B cell (primary cell): ENCODE data around the gene MMP14. TPM values are rescaled to one million over a fixed set of nuclear protein-coding genes. Genes with fewer than 3 reads are reported as not detected.

ENCODE experiments used
- ATAC-seq: fragments of 200-7000 bp; cut with Tn5 transposase; one replicate; pipeline ENCODE4 v1.10.0; 2021; ENCODE audit warnings: low read depth, mild to moderate bottlenecking, moderate number of reproducible peaks, moderate library complexity
- CTCF ChIA-PET: fragments of 350-600 bp; sonication (Branson Sonifier 250); formaldehyde crosslinking; loops from one replicate; lab custom pipeline; 2021; ENCODE audit warnings: antibody characterized with exemption, inconsistent platforms; lab: Charles Lee
- POLR2A ChIA-PET: fragments of 350-600 bp; sonication (Branson Sonifier 250); formaldehyde crosslinking; loops from one replicate; lab custom pipeline; 2021; ENCODE audit warnings: antibody characterized with exemption; lab: Charles Lee
- DNase-seq: peaks from one replicate; pipeline ENCODE4 v3.0.0; 2013
- H2AFZ ChIP-seq: 2 replicates; pipeline ENCODE4 v1.6.1; 2012; ENCODE audit warnings: mild to moderate bottlenecking, low read depth, low read length; ENCODE audit not compliant: insufficient read depth, poor library complexity, severe bottlenecking
- H3K27ac ChIP-seq, 2 donors: 1 replicate in 1 of 2; 2 replicates in 1 of 2; pipeline ENCODE4 v1.5.1; 2012 to 2013; ENCODE audit warnings: low read length in 2 of 2, mild to moderate bottlenecking in 2 of 2, moderate library complexity in 1 of 2
- H3K27me3 ChIP-seq, 4 experiments: fragments of 200-600 bp in 1 of 4; sonication (generic) in 1 of 4; replicated peaks in 1 of 4; 1 replicate in 2 of 4; 2 replicates in 2 of 4; pipeline versions ENCODE4 v1.6.1 to v1.7.0; 2013 to 2016; ENCODE audit warnings: low read length in 3 of 4, mild to moderate bottlenecking in 2 of 4, mixed read lengths in 1 of 4, moderate library complexity in 1 of 4; ENCODE audit not compliant: insufficient read depth in 4 of 4, control insufficient read depth in 3 of 4; ENCODE audit errors: control extremely low read depth in 1 of 4
- H3K36me3 ChIP-seq, 2 experiments: replicated peaks in 1 of 2; 1 replicate in 1 of 2; 2 replicates in 1 of 2; pipeline versions ENCODE4 v1.6.1 to v1.7.1; 2013; ENCODE audit warnings: low read length in 1 of 2; ENCODE audit not compliant: insufficient read depth in 2 of 2, control insufficient read depth in 1 of 2; ENCODE audit errors: control extremely low read depth in 1 of 2, extremely low read depth in 1 of 2
- H3K4me1 ChIP-seq, 2 donors: fragments of 200-600 bp in 1 of 2; sonication (generic) in 1 of 2; 1 replicate in 1 of 2; 2 replicates in 1 of 2; pipeline versions ENCODE4 v1.5.1 to v1.6.1; 2013 to 2017; ENCODE audit warnings: low read length in 2 of 2; ENCODE audit not compliant: control insufficient read depth in 2 of 2, insufficient read depth in 2 of 2
- H3K4me2 ChIP-seq: replicated peaks from 2 replicates; pipeline ENCODE3; 2012; ENCODE audit warnings: mild to moderate bottlenecking, low read depth, low read length; ENCODE audit not compliant: poor library complexity, severe bottlenecking
- H3K4me3 ChIP-seq, 5 experiments: fragments of 200-600 bp in 1 of 5; sonication (generic) in 1 of 5; 1 replicate in 3 of 5; 2 replicates in 2 of 5; pipeline versions ENCODE4 v1.5.1 to v1.7.0; 2011 to 2016; ENCODE audit warnings: low read length in 4 of 5, mild to moderate bottlenecking in 4 of 5, low read depth in 2 of 5, control low read depth in 1 of 5, moderate library complexity in 1 of 5; ENCODE audit not compliant: insufficient read depth in 1 of 5; ENCODE audit errors: control extremely low read depth in 1 of 5, extremely low read depth in 1 of 5
- H3K79me2 ChIP-seq: fragments of 200-600 bp; sonication (generic); one replicate; pipeline ENCODE4 v1.6.0; 2016; ENCODE audit warnings: low read length; ENCODE audit not compliant: control insufficient read depth, insufficient read depth
- H3K9ac ChIP-seq: fragments of 200-600 bp; sonication (generic); 2 replicates; pipeline ENCODE4 v1.6.1; 2017; ENCODE audit warnings: mild to moderate bottlenecking, low read length, moderate library complexity
- H3K9me3 ChIP-seq, 3 donors: one replicate each; pipeline versions ENCODE4 v1.6.1 to v1.7.1; 2013; ENCODE audit warnings: low read length in 2 of 3; ENCODE audit not compliant: control insufficient read depth in 2 of 3, insufficient read depth in 1 of 3; ENCODE audit errors: control extremely low read depth in 1 of 3
- H4K20me1 ChIP-seq: 2 replicates; pipeline ENCODE4 v1.6.0; 2012; ENCODE audit warnings: mild to moderate bottlenecking, low read length; ENCODE audit not compliant: insufficient read depth, control insufficient read depth, poor library complexity, severe bottlenecking
- H3K27ac Mint-ChIP-seq: one replicate; pipeline ENCODE4 v1.8.0; 2021; ENCODE audit warnings: mixed read lengths
- H3K27me3 Mint-ChIP-seq: one replicate; pipeline ENCODE4 v1.8.0; 2021; ENCODE audit warnings: mixed read lengths
- H3K4me1 Mint-ChIP-seq: one replicate; pipeline ENCODE4 v1.8.0; 2021; ENCODE audit warnings: mixed read lengths
- H3K4me3 Mint-ChIP-seq: one replicate; pipeline ENCODE4 v1.8.0; 2021; ENCODE audit warnings: mixed read lengths
- H3K9me3 Mint-ChIP-seq: one replicate; pipeline ENCODE4 v1.8.0; 2022; ENCODE audit warnings: mixed read lengths; ENCODE audit not compliant: insufficient read depth
- CTCF ChIP-seq: fragments of 200-600 bp; IDR thresholded peaks from one replicate; pipeline ENCODE4 v1.8.0; 2022; ENCODE audit warnings: antibody characterized with exemption, mild to moderate bottlenecking
- EZH2 ChIP-seq: IDR thresholded peaks from 2 replicates; pipeline ENCODE4 v1.6.1; 2012; ENCODE audit warnings: borderline replicate concordance, low read depth, mild to moderate bottlenecking, moderate library complexity, low read length; ENCODE audit not compliant: insufficient read depth, poor library complexity, severe bottlenecking
- WGBS: methylation state at CpG from one replicate; pipeline ENCODE4 v1.1.5; 2013; ENCODE audit warnings: missing lambda C conversion rate; ENCODE audit not compliant: insufficient coverage; 5-methylcytosine and 5-hydroxymethylcytosine counted together
- intact Hi-C: fragments of 100-400 bp; cut with micrococcal nuclease; formaldehyde crosslinking; loops from one replicate; pipeline ENCODE4 v1.10.0; 2022
- polyA plus RNA-seq: library from polyadenylated mRNA; depleted of rRNA; stranded (reverse); fragments of >200 nt; gene quantifications from 2 replicates; pipeline ENCODE4 v1.2.3, GENCODE V29; 2012
- total RNA-seq, 2 donors: library from RNA; stranded (reverse); fragments of 120-200 nt in 1 of 2; gene quantifications; 1 replicate in 1 of 2; 2 replicates in 1 of 2; pipeline versions ENCODE4 v1.2.3 to v1.2.4, GENCODE V29; 2013 to 2022

Gene MMP14
- total and polyA plus RNA-seq, 2 donors (not counting 1 experiment from before 2014, with no cell fraction given): 1.0 to 3.5 TPM

DNA sequence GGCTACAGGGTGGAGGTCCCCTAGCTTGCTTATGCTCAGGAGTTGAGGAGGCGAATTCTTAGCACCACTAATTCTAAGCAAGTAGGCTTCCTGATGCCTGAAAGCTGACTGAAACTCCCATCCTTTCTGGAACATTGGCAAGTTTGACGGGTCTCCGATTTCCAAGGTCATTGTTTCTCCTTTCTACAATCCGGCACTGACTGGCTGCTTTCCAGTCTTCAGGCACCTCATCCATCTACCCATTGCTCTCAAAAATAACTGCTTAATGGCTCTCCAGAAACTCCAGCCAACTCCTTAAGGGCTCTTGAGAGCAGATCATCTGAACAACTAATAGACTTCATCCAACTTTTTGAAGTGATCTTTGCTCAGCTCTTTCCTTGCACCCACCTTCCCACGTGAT, 60.0 kb downstream of the MMP14 start:
- Mint-ChIP-seq H3K4me3 (no peak overlapping the region), H3K27ac (peak overlapping the region; percentile 53), H3K4me1 (peaks cover 10% of the 10 kb centered on the region), H3K9me3 (no peaks in the 10 kb centered on the region), H3K27me3 (no peaks in the 10 kb centered on the region)
- ATAC-seq (no peak), DNase-seq (no peak)
- Histone ChIP-seq H3K4me2 (no peak overlapping the region), H4K20me1 (no peaks in the 10 kb centered on the region), H3K27ac (no peak overlapping the region), H3K27me3 (no peaks in the 10 kb centered on the region), H2AFZ (no peak overlapping the region), H3K36me3 (peaks cover 2 to 25% of the 10 kb centered on the region in 2 experiments), H3K9me3 (no peaks in the 10 kb centered on the region), H3K9ac (no peak overlapping the region), H3K79me2 (peaks cover 3% of the 10 kb centered on the region), H3K4me3 (no peak overlapping the region), H3K4me1 (peaks cover 3 to 6% of the 10 kb centered on the region in 2 donors)
- 98% methylated on average over 4 of the region's 5 CpGs for WGBS
- ChIA-PET POLR2A (interaction anchor here (1.1 to 1.7 kb wide), 2 partner anchors 8 to 24 kb away, joined by 6 to 7 read pairs; no protein-coding TSS in a partner anchor), CTCF (interaction anchor here (0.6 to 2.8 kb wide), 12 partner anchors 10 to 332 kb away, joined by 3 to 14 read pairs (median 4); partner anchors contain the start of gene LRP10)
- intact Hi-C loops: no loop called here
- no peak for TF ChIP-seq EZH2
- no peak for TF ChIP-seq CTCF

DNA sequence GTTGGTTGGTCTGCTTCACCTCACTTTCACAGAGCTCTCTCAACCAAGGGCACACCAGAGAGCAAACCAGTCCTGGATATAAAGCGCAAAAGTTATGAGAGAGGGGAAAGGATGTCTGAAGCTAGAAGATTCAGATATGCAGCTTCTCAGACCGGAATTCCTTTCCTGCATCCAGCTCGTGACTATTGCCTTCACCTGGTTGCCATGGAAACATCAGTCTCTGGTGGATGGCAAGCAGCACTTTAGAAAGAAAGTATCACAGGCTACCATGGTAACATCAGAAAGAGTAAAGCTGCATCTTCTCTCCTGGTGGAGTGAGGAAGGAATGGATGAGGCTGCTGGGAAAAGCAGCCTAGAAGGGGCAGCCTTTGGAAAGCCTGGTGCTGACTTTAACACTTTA, 60.4 kb downstream of the MMP14 start:
- 100% methylated on average over 3 of the region's 3 CpGs for WGBS
- H3K9me3 Mint-ChIP-seq: no peaks in the 10 kb centered on the region
- H3K4me1 Mint-ChIP-seq: peaks cover 10% of the 10 kb centered on the region
- no peak for TF ChIP-seq CTCF
- ATAC-seq (no peak), DNase-seq (no peak)
- Histone ChIP-seq H3K9ac (no peak overlapping the region), H3K4me1 (peaks cover 3 to 6% of the 10 kb centered on the region in 2 donors), H4K20me1 (no peaks in the 10 kb centered on the region), H3K27ac (no peak overlapping the region), H2AFZ (no peak overlapping the region), H3K36me3 (peaks cover 4 to 29% of the 10 kb centered on the region in 2 experiments), H3K27me3 (no peaks in the 10 kb centered on the region), H3K79me2 (peaks cover 3% of the 10 kb centered on the region), H3K4me3 (no peak overlapping the region), H3K4me2 (no peak overlapping the region), H3K9me3 (no peaks in the 10 kb centered on the region)
- intact Hi-C loops: no loop called here
- H3K27me3 Mint-ChIP-seq: no peaks in the 10 kb centered on the region
- no peak overlapping the region for H3K4me3 Mint-ChIP-seq
- H3K27ac Mint-ChIP-seq: no peak overlapping the region
- ChIA-PET CTCF (interaction anchor here (1.0 to 2.8 kb wide), 9 partner anchors 10 to 326 kb away, joined by 3 to 14 read pairs (median 5); partner anchors contain the start of gene LRP10), POLR2A (interaction anchor here (1.1 to 1.7 kb wide), 2 partner anchors 8 to 24 kb away, joined by 6 to 7 read pairs; no protein-coding TSS in a partner anchor)
